Tibial nerve (tissue), 3 donors: ENCODE data around the gene ARL5C.

Source experiments
- POLR2A ChIP-seq, 2 donors: fragments of 450-650 bp; IDR thresholded peaks; one replicate each; pipeline ENCODE4 v1.6.1; 2017; ENCODE audit warnings: antibody characterized with exemption in 2 of 2, mild to moderate bottlenecking in 2 of 2, moderate library complexity in 2 of 2
- TF ChIP-seq, protein P1 (sequence below), 5 experiments: fragments of 200-600 bp in 3 of 5; fragments of 450-650 bp in 2 of 5; sonication (generic) in 3 of 5; IDR thresholded peaks; one replicate each; pipeline ENCODE4 v1.5.1; 2016 to 2019; ENCODE audit warnings: antibody characterized with exemption in 5 of 5, mild to moderate bottlenecking in 3 of 5, moderate library complexity in 2 of 5

DNA sequence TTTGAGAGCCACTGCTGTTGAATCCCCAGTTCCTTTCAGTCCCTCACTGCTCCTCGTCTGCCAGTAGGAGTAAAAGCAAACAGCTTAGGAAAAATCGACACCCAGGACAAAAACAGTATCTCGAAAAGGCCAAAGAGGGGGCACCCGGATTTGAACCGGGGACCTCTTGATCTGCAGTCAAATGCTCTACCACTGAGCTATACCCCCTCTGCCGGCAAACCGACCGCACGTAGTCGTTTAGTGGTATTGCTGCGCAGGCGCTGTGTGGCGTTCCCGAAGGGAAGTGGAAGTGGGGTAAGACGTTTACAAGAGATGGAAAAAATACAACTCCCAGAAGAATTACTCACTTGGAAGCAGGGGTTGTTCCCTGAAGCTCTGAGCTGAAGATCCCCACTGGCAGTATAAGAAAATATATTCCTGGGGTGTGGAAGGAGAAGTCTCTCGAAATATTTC is 12.3 kb downstream of the ARL5C start:
- TF ChIP-seq POLR2A (IDR thresholded peaks at IDR 0.05), result peak; percentile 13 to 50
- TF ChIP-seq, protein P1, sequence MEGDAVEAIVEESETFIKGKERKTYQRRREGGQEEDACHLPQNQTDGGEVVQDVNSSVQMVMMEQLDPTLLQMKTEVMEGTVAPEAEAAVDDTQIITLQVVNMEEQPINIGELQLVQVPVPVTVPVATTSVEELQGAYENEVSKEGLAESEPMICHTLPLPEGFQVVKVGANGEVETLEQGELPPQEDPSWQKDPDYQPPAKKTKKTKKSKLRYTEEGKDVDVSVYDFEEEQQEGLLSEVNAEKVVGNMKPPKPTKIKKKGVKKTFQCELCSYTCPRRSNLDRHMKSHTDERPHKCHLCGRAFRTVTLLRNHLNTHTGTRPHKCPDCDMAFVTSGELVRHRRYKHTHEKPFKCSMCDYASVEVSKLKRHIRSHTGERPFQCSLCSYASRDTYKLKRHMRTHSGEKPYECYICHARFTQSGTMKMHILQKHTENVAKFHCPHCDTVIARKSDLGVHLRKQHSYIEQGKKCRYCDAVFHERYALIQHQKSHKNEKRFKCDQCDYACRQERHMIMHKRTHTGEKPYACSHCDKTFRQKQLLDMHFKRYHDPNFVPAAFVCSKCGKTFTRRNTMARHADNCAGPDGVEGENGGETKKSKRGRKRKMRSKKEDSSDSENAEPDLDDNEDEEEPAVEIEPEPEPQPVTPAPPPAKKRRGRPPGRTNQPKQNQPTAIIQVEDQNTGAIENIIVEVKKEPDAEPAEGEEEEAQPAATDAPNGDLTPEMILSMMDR (IDR thresholded peaks at IDR 0.05), result peak in 3 of 5 experiments; percentile 16 to 44 (median 36)
